AG04450 (cell line): ENCODE measurements around the gene CD47. TPM values are rescaled to one million over a fixed set of nuclear protein-coding genes. Genes with fewer than 3 reads are reported as not detected.

Source experiments
- CTCF ChIA-PET: fragments of 300-600, 350-600 bp; formaldehyde crosslinking; extraction: SDS; loops from one replicate; lab custom pipeline; 2022; ENCODE audit warnings: antibody characterized with exemption, inconsistent platforms; lab: Charles Lee
- POLR2A ChIA-PET: fragments of 350-600 bp; formaldehyde crosslinking; extraction: SDS; loops from one replicate; lab custom pipeline; 2021; ENCODE audit warnings: antibody characterized with exemption, inconsistent platforms; lab: Yijun Ruan, JAX
- DNase-seq: peaks from one replicate; pipeline ENCODE4 v3.0.0-alpha.2; 2011; ENCODE audit warnings: low read depth, low spot score
- H3K27ac ChIP-seq: one replicate; pipeline ENCODE4 v1.5.1; 2012; ENCODE audit warnings: low read depth, low read length, control low read depth
- H3K27me3 ChIP-seq: one replicate; pipeline ENCODE4 v1.6.0; 2012; ENCODE audit warnings: low read length; ENCODE audit not compliant: control insufficient read depth, insufficient read depth
- H3K4me3 ChIP-seq: 2 replicates; pipeline ENCODE4 v1.5.1; 2011; ENCODE audit warnings: mild to moderate bottlenecking, low read depth, low read length, control low read depth
- H3K9me3 ChIP-seq: 2 replicates; pipeline ENCODE4 v1.5.1; 2012; ENCODE audit warnings: low read length; ENCODE audit not compliant: control insufficient read depth, insufficient read depth
- polyA plus RNA-seq: library from polyadenylated mRNA; depleted of rRNA; stranded (reverse); fragments of >200 nt; gene quantifications from 2 replicates; pipeline ENCODE4 v1.2.3, GENCODE V29; 2011
- TF ChIP-seq, protein P1 (sequence below): IDR thresholded peaks from 2 replicates; pipeline ENCODE4 v1.5.1; 2011; ENCODE audit warnings: low read depth, low read length, control low read depth, inconsistent platforms

Gene CD47
- polyA plus RNA-seq, 1 experiment, result 108 TPM

DNA sequence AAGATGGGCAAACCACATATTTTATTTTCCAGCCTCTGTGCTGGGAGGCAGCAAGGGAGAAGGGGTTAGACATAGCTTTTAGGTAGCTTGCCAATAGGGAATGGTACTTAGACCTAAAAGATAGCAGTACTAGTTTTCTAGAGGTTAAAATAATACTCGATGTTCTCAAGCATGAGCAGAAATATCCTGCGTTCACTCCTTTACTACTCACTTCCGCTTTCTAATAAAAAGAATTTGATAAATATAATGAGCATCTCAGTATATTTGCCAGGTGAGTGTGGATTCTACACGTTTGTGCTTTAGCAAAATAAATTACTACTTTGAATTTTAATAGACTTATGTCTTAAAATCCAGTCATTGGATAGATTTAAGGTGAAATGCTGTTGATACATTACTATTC lies 39.4 kb upstream of the CD47 start:
- H3K27ac ChIP-seq, result no peak overlapping the region
- DNase-seq, result no peak
- H3K9me3 ChIP-seq, result no peaks in the 10 kb centered on the region
- ChIA-PET CTCF (interaction anchor here (1.0 kb wide), 1 partner anchor 422 kb away, joined by 3 read pairs; no protein-coding TSS in a partner anchor), POLR2A (no interaction called here)
- no peak overlapping the region for H3K4me3 ChIP-seq
- H3K27me3 ChIP-seq, result no peaks in the 10 kb centered on the region
- TF ChIP-seq, protein P1, sequence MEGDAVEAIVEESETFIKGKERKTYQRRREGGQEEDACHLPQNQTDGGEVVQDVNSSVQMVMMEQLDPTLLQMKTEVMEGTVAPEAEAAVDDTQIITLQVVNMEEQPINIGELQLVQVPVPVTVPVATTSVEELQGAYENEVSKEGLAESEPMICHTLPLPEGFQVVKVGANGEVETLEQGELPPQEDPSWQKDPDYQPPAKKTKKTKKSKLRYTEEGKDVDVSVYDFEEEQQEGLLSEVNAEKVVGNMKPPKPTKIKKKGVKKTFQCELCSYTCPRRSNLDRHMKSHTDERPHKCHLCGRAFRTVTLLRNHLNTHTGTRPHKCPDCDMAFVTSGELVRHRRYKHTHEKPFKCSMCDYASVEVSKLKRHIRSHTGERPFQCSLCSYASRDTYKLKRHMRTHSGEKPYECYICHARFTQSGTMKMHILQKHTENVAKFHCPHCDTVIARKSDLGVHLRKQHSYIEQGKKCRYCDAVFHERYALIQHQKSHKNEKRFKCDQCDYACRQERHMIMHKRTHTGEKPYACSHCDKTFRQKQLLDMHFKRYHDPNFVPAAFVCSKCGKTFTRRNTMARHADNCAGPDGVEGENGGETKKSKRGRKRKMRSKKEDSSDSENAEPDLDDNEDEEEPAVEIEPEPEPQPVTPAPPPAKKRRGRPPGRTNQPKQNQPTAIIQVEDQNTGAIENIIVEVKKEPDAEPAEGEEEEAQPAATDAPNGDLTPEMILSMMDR, result no peak

DNA sequence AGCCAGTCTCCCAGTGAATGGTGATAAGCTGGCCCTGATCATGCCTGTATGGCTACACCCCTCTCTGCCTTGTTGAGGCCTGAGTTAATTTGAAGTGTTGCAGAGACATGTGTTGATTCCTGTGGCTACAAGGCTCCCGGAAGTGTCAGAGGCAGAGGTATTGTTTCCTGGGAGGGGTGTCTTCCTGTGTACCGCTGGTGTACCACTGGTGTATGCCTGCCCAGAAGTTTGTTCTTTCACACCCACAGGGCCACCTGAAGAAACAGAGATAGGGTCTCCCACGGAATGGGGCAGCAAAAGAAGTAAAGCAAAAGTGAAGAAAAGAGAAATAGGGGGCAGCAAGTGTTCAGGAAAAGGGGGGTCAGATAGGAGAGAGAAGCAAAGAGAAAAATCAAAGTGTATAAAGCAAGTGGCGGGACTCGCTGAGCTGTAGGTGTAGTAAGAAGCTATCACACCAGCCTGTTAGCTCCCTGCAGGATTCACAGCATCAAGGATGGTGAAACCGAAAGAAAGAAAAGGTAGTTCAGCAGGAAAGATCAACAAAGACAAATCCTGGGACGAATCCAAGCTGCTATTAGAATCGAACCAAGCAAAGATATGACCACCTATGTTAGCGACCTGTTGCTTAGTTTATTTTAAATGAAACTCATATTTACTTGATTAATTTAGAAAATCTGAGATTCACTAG lies 36.6 kb upstream of the CD47 start:
- no peaks in the 10 kb centered on the region for H3K27me3 ChIP-seq
- TF ChIP-seq, protein P1, result no peak
- no peak overlapping the region for H3K27ac ChIP-seq
- DNase-seq, result no peak
- POLR2A ChIA-PET, result no interaction called here
- no peak overlapping the region for H3K4me3 ChIP-seq
- CTCF ChIA-PET, result interaction anchor here (0.6 to 0.9 kb wide), 2 partner anchors 350 to 452 kb away, joined by 4 read pairs; no protein-coding TSS in a partner anchor
- H3K9me3 ChIP-seq, result no peaks in the 10 kb centered on the region

DNA sequence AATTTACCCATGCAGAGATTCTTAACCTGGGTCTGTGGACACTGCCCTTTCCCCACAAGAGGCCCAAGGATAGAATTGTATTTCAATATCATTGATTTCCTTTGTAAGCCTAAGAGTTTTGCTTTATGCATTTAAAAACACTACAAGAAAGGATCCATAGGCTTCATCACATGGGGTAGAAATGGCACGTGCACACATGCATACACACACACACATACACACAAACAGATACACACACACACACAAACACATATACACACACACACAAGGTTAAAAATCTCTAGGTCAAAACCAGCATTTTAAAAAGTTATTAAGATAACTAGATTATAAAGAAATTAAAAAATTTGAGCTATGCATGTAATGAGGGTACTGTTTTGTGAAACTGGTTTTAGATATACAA lies 35.5 kb upstream of the CD47 start:
- ChIA-PET CTCF (no interaction called here), POLR2A (no interaction called here)
- no peak for DNase-seq
- no peak overlapping the region for H3K4me3 ChIP-seq
- TF ChIP-seq, protein P1, result no peak
- H3K27ac ChIP-seq, result no peak overlapping the region
- no peaks in the 10 kb centered on the region for H3K27me3 ChIP-seq
- no peaks in the 10 kb centered on the region for H3K9me3 ChIP-seq

DNA sequence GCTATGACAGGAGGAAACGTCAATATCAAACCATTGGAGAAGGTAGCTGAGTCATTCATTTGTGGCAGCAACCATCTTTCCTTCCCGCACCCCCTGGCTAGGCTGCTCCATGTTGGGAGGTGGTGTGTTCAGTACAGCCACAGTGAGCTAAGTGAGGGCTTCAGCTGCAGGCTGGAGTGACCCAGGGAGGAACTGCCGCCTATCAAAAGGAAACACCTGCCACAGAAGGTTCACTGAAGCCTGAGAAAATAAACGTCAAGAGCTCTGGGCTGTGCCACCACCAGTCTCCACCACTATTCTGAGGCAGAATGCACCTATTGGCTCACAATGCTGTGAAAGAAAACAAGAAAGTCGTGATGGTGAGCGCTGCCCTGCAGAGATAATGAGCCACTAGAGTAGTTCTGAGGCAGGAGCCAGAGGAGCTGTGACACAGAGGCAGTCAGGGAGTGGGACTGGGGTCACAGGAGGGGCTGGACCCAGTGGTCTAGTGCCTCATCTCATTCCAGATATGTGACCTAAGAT lies 34.8 kb upstream of the CD47 start:
- DNase-seq, result no peak
- Histone ChIP-seq H3K4me3 (no peak overlapping the region), H3K9me3 (no peaks in the 10 kb centered on the region), H3K27me3 (no peaks in the 10 kb centered on the region), H3K27ac (no peak overlapping the region)
- ChIA-PET CTCF (no interaction called here), POLR2A (no interaction called here)
- TF ChIP-seq, protein P1, result no peak

DNA sequence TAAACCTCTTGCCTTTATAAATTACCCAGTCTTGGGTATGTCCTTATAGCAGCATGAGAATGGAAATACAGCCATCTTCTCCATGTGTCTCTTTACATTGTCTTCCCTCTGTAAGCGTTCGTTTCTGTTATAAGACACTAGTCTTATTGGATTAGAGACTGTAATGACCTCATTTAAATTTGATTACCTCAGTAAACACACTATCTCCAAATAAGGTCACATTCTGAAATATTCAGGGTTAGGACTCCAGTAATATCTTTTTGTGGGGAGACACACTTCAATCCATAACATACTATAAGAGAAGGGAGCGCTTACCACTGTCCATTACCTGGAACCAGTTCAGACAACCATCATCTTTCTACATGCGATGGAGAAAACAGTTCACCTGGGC lies 34.3 kb upstream of the CD47 start:
- Histone ChIP-seq H3K27me3 (no peaks in the 10 kb centered on the region), H3K4me3 (no peak overlapping the region), H3K9me3 (no peaks in the 10 kb centered on the region), H3K27ac (no peak overlapping the region)
- CTCF ChIA-PET, result no interaction called here
- POLR2A ChIA-PET, result no interaction called here
- no peak for DNase-seq
- TF ChIP-seq, protein P1, result no peak
